GM10248 (cell line): ENCODE data around the gene RALGPS1.

ENCODE experiments used
- CTCF ChIA-PET: fragments of 300-600 bp; sonication (Branson Sonifier 250); formaldehyde crosslinking; extraction: SDS; loops from one replicate; lab custom pipeline; 2021; ENCODE audit warnings: antibody characterized with exemption; lab: Yijun Ruan, JAX
- POLR2A ChIA-PET: fragments of 350-650 bp; sonication (Branson Sonifier 250); formaldehyde crosslinking; extraction: SDS; loops from one replicate; lab custom pipeline; 2020; ENCODE audit warnings: antibody characterized with exemption; lab: Yijun Ruan, JAX
- DNase-seq: peaks from one replicate; pipeline ENCODE4 v3.0.0; 2012; ENCODE audit errors: extremely low spot score
- TF ChIP-seq, protein P1 (sequence below): IDR thresholded peaks from 2 replicates; pipeline ENCODE4 v1.5.1; 2012; ENCODE audit warnings: mild to moderate bottlenecking, low read depth; ENCODE audit errors: extremely low read depth, missing control alignments, control extremely low read depth

RALGPS1 gene

DNA sequence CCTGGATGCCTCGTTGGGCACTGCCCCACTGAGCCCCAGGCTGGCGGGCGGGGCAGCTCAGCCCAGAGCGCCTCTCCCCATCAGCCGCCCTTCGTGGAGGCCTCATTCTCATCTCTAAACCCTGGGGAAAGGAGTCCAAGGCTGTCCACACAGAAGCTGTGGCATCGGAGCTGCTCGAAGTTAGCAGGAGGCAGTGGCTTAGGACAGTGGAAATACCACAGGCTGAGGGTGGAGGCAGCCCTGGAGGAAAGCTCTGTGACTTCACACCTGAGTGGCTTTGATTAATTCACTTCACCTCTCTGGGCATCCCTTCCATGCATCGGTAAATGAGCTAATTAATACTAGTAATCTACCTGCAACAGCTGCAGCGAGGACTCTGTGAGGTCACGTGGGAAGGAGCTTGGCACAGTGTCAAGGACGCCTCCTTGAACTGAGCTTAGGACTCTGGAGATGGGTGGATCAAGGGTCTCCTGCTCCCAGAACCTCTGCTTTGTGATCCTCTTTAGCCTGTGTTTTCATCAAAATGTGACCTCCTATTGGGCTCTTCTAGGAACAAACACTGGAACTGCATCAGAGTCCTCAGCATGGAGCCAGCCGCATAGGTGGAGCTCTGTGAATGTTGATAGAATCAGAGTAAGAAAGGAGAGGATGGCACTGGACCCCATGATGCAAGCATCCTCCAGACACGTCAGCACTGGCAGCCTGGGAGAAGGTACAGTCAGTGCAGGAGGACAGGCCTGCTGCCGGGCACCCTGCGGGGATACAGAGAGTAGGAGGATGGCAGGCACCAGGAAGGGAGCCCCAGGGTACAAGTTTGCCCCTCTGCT lies 208.7 kb downstream of the RALGPS1 start:
- no peak for DNase-seq
- ChIA-PET CTCF (interaction anchor here (0.9 to 1.8 kb wide), 8 partner anchors 11 to 74 kb away, joined by 3 to 5 read pairs (median 3); no protein-coding TSS in a partner anchor), POLR2A (no interaction called here)
- TF ChIP-seq, protein P1, sequence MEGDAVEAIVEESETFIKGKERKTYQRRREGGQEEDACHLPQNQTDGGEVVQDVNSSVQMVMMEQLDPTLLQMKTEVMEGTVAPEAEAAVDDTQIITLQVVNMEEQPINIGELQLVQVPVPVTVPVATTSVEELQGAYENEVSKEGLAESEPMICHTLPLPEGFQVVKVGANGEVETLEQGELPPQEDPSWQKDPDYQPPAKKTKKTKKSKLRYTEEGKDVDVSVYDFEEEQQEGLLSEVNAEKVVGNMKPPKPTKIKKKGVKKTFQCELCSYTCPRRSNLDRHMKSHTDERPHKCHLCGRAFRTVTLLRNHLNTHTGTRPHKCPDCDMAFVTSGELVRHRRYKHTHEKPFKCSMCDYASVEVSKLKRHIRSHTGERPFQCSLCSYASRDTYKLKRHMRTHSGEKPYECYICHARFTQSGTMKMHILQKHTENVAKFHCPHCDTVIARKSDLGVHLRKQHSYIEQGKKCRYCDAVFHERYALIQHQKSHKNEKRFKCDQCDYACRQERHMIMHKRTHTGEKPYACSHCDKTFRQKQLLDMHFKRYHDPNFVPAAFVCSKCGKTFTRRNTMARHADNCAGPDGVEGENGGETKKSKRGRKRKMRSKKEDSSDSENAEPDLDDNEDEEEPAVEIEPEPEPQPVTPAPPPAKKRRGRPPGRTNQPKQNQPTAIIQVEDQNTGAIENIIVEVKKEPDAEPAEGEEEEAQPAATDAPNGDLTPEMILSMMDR: no peak

DNA sequence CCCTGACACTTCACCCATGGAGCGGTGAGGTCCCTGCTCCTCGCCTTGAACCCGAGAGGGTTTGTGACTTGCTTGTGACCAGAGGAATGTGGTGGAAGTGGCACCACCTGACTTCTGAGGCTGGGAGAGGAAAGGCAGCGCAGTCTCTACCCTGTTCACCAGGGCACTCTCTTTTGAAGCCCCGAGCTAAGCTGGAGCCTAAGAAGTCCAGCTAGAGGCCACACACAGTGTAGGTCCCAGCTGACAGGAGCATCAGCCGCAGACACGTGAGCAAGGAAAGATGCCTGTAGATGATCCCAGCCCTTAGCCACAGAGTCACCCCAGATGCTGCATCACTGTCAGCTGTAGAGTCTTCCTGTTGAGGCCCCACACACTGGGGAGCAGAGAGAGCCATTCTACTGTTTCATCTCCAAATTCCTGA lies 209.5 kb downstream of the RALGPS1 start:
- no peak for DNase-seq
- ChIA-PET CTCF (interaction anchor here (1.7 kb wide), 1 partner anchor 14 kb away, joined by 3 read pairs; no protein-coding TSS in a partner anchor), POLR2A (no interaction called here)
- TF ChIP-seq, protein P1: no peak

DNA sequence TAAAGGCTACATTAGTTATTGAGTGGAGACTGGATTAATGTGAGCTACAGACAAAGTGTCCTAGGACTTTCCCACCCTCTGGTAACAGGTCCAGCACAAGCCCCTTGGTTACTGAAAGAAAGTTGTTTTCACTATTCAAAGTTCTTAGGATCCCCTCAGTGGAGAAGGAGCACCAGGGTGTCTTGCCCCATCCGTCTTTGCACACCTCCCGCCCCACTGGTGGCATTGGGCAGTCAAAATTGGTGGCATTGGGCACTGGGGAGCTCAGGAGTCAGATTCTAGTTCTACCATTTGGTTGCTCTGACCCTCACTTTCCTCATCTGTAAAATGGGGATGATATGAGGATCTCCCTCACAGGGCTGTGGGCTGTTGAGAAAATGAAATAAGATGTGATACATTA lies 210.2 kb downstream of the RALGPS1 start:
- POLR2A ChIA-PET: no interaction called here
- TF ChIP-seq, protein P1: no peak
- no peak for DNase-seq
- CTCF ChIA-PET: interaction anchor here (1.2 to 1.7 kb wide), 2 partner anchors 9 to 14 kb away, joined by 3 to 5 read pairs; no protein-coding TSS in a partner anchor

DNA sequence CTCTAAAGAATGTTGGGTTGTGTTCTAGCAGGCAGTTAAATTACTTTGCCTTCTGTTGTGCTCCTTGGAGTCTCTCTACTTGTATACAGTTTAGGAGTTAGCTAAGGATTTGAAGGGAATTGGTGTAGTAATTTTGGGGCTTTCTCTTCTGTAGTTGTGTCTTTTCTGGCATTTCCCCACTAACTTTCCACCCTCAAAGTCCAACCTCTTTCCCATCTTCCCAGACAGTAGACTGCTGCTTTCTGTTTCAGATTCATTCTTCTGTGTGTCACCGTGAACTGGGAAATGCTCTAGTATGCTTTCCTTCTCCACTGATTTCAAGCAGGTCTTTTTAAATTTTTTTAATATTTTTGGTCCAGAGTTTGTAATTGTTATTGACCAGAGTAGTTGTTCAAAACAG lies 212.4 kb downstream of the RALGPS1 start:
- ChIA-PET CTCF (interaction anchor here (1.1 kb wide), 1 partner anchor 186 kb away, joined by 3 read pairs; no protein-coding TSS in a partner anchor), POLR2A (no interaction called here)
- TF ChIP-seq, protein P1: no peak
- no peak for DNase-seq

DNA sequence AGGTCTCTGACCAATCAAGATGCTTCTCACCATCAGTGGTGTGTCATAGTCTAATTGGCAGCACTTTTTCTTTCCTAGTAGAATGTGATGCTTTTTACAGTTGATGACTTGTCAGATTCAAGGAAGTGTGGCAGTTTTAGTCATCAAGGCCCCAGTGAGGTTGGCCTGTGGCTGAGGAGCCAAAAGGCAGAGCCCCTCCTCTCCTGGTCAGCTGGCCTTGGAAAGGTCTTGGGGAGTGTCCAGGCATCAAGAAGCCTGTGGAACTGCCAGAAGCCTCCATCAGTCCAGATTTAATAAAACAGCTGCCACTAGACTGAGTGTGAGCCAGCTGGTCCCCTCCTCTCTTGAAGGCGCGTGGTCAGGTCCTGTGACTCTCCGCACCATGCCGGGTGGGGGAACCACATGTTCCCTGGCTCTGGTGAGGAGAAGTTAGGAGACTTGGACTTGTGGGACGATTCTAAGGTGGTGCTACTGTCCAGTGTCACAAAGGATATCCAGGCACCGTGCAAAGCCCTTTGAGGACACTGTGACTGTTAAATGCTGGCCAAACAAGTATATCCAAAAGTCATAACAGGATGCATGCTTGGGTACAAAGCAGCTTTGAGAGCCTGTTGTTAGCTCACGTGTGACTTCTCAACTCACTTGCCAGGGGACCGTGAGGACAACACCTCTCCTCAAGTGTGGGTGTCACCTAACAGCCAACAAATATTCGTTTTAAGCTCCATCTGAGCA lies 213.9 kb downstream of the RALGPS1 start:
- no peak for DNase-seq
- TF ChIP-seq, protein P1: no peak
- ChIA-PET POLR2A (no interaction called here), CTCF (interaction anchor here (0.7 to 3.2 kb wide), 6 partner anchors 12 to 188 kb away, joined by 3 to 9 read pairs (median 3); no protein-coding TSS in a partner anchor)

DNA sequence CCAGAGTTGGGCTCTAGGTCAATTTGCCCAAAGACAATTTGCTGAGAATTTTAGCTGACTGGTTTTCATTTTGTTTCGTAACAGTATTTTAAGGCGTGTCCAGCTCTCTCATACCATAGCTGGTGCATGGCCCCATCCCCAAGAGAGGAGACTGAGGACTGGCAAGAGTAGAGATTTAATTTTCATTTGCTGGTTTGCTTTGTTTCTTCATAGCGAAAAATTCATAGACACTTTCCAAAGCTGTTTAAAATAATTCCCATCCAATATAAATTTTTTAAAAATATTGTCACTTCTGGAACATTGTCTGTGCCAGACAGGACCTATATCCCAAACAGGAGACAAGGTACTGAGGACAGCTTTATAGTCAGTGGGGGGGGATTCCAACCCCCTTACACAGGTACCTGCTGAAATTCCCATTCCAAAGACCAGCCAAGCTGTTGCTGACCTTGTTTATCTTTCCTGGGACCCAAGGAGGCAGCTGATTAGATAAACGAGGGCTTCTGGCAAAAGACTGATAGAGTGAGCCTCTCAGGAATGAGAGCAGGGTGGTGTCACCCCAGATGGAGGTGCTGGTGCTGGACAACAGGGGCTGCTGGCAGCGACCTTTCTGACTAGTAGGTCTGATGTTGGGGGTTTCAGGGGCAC lies 214.6 kb downstream of the RALGPS1 start:
- CTCF ChIA-PET: interaction anchor here (0.7 to 3.2 kb wide), 6 partner anchors 13 to 188 kb away, joined by 3 to 9 read pairs (median 3); no protein-coding TSS in a partner anchor
- no peak for DNase-seq
- TF ChIP-seq, protein P1: no peak
- POLR2A ChIA-PET: no interaction called here
